K562 treated with DMSO at 1 percent for 12 hours (cell line): ENCODE measurements around the gene XPR1. TPM values are rescaled to one million over a fixed set of nuclear protein-coding genes. Genes with fewer than 3 reads are reported as not detected.

Experiments
- total RNA-seq: library from RNA; unstranded; fragments of 300-600 nt; gene quantifications from 2 replicates; pipeline ENCODE4 v1.2.3, GENCODE V29; 2022; ENCODE audit not compliant: insufficient read depth

XPR1 gene
- total RNA-seq: 5.5 and 29.6 TPM in 2 replicates

DNA sequence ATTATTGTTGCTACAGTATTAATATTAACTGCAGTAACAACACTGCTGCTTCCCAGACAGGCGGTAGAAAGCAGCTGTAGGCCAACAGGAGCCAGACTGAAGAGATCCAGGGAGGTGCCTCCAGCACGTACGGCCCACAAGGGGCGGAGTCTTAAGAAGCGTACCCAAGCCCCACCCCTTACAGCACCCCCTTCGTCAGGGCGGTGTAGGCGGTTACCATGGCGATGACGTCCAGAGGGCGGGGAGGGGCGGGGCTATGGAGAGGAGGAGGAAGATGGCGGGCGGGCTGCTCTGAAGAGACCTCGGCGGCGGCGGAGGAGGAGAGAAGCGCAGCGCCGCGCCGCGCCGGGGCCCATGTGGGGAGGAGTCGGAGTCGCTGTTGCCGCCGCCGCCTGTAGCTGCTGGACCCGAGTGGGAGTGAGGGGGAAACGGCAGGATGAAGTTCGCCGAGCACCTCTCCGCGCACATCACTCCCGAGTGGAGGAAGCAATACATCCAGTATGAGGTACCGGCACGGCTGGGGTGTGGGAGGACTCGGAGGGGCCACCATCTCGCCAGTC is at the start of gene XPR1:
TSS of gene XPR1 (plus strand) at position 257 of the 560 bp plus-strand sequence. CDS start at position 437, 180 bp downstream.

DNA sequence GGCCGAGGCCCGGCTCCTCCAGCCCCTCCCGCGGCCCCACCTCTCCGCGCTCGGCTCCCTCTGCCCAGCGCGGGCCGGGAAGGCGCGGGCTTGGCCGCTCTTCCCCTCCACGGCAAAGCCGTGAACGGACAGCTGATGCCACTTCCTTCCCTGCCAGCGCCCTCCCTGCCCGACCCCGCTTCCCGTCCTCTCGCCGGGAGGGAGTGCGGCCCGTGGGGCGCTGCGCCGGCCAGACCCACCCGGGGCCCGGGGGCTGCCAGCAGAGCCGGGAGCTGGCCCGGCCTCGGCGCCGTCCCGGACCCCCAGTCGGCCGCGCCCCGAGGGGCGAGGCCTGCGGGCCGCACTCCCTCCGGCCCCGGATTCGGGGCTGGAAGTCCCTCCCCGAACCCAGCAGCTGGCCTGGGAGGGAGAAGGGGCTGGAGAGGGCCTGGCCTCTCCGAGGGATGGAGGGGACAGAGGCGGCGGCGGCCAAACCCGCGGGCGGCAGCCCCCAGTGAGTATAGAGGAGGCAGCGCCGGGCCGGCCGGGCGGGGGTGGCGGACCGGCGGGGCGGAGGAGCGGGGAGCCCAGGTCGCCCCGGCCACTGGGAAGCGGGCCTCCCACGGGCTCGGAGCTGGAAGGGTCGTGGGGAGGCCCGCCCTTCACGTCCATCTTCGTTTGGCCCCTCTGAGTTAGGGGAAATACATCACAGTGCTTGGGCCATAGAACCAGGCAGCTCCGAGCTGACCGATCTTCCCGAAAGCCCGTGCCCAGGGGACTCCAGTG is 281.2 kb downstream of the XPR1 start, which contains the start of gene KIAA1614:
TSS of gene KIAA1614 (plus strand) at position 97 of the 765 bp plus-strand sequence. CDS start at position 444, 347 bp downstream.

Other genes with a start within 250 kb of the XPR1 start
- 85.8 and 99.3 TPM in 2 replicates for gene ACBD6, start 129.4 kb upstream of the XPR1 start, total RNA-seq
- gene OVAAL, start 73.1 kb upstream of the XPR1 start, total RNA-seq: not detected in 2 replicates